Stimulated activated CD8-positive, alpha-beta memory T cell treated with anti-CD3 and anti-CD28 coated beads, Interleukin-7, amount 100 ng/mL, for 24 hours (primary cell): ENCODE measurements around the gene PCCA.
"Not testable (repeated sequence)": the region's sequence is repeated elsewhere in the genome, so short reads cannot be mapped to it uniquely, and the experiment has no call there.

Source experiments
- DNase-seq: peaks from one replicate; pipeline ENCODE4 v3.0.0-alpha.2; 2020; ENCODE audit warnings: low read depth

PCCA gene

DNA sequence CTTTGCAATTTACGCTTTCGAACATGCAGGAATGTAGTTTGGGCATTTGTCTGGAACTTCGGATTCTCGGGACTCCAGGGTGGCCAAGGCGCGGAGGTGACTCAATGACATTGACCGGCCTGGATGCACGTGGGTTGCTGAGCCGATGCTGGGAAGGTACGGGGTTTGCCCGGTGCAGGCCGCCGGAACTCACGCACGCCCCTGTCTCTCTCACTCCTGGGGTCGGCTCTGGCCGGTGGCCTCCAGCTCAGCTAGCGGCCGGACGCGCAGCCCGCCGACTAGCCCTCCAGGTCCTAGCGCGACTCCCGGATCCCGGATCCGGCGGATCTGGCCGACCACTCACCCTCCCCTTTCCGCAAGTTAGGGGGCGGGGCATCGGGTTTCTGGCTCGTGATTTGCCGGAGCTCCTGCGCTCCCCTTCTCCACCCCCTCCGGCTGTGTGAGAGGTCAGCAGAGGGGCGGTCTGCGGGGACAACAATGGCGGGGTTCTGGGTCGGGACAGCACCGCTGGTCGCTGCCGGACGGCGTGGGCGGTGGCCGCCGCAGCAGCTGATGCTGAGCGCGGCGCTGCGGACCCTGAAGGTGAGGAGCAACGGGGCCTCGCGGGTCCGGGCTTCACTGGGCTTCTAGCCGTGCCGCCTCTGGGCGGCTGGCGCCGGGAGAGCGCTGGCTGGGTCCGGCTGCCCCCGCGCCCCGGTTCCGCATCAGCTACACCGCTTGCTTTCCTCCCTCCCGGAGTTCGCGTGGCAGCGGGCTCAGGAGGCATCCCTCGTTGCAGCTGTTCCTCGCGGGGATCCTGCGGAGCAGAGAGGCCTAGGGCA is at the start of gene PCCA:
PCCA (plus strand) TSS at position 450 of the 821 bp plus-strand sequence; CDS start at position 478, 28 bp downstream.
- DNase-seq, result peak; percentile 72

GRCh38 chr13:100039740-100040139 is 49.2 kb upstream of the PCCA start:
- no peak for DNase-seq

- DNase-seq, result no peak
These were observed 48.7 kb upstream of the PCCA start for GRCh38 chr13:100040196-100040595.

DNA sequence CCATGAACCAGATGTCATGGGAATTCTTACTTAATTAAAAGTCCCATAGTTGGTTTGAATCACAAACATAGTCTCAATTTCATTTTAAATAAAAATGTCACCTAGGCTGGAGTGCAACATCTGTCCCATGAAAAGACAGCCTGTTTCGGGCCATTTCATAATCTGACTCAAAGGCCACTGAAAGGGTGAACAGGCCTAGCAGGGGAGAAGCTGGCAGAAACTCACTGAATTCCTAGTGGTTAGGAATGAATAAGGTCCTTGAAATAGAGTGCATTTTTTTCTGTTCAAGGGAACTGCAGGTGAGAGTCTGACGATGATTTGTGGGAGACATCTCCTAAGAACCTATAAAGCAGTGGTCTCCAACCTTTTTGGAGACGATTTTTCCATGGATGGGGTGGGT is 44.0 kb upstream of the PCCA start:
- DNase-seq, result no peak

DNA sequence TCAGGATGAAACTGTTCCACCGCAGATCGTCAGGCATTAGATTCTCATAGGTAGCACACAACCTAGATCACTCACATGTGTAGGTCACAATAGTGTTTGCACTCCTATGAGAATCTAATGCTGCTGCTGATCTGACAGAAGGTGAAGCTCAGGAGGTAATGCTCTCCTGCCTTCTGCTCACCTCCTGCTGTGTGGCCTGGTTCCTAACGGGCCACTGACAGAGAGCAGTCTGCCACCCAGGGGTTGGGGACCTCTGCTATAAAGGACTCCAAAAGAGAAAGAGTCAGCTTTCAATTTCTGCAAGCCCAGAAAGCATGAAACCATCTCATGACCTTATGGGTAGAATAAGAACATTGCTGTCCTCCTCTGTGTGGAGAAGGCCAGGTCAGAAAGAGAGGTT is 43.5 kb upstream of the PCCA start:
- no peak for DNase-seq

DNA sequence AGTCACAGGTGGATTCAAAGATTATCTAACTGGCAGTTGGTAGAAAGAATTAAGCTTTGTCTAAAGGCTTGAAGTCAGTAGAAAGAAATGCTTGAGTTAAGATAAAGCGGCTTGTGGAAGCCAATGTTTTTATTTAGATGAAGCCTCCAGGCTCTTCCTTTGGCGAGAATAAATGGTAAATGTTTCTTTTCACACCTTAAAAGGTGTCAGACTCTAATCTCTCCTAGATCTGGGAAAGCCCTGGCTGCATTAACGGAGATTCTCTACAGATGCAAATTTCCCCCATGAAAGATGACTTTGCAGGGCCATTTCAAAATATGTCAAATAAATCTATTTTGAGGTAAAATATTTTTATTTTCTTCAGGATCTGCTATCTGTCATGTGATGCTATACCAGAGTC is 37.8 kb upstream of the PCCA start:
- DNase-seq, result no peak

GRCh38 chr13:100059827-100060226 is 29.1 kb upstream of the PCCA start:
- no peak for DNase-seq

DNA sequence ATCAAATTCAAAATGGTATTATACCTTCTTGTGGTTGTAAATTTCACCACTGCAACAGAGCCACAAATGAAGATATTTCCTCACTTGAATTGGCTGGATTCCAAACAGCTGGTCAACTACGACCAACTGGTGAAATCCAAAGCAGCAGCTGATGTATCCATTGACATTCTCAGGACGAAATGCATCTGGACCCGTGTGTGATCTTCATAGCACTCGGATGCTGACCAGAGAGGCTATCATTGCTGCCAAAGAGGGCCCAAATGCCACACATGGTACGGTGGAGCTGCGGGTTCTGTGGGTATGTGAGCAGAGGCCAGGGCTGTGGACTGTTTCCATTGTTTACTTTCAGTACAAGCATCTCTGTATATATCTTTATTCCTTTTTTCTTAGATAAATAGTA is 25.6 kb upstream of the PCCA start:
- no peak for DNase-seq

DNA sequence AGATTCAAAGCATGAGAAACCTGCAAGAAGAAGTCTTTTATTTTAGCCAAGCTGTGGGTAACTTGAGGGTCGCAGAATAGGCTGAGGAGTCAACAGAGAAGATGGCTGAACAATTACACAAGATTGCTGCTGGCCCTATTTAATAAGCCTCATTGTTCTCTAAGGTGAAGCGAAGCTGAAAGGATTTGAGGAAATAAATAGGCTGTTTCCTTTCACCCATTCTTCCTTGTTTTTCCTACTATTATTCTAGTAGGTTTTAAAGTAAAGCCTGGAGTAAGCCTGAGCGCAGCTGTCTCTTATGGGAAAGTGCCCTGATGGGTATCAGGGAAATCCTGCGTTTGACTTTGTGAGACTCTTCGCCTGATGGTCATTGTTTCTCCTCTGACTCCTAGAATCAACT is 25.0 kb upstream of the PCCA start:
- DNase-seq, result no peak

- DNase-seq, result no peak
These were observed 20.6 kb upstream of the PCCA start for GRCh38 chr13:100068133-100068931.

- DNase-seq, result no peak
These were observed 19.6 kb upstream of the PCCA start for GRCh38 chr13:100069278-100069677.

DNA sequence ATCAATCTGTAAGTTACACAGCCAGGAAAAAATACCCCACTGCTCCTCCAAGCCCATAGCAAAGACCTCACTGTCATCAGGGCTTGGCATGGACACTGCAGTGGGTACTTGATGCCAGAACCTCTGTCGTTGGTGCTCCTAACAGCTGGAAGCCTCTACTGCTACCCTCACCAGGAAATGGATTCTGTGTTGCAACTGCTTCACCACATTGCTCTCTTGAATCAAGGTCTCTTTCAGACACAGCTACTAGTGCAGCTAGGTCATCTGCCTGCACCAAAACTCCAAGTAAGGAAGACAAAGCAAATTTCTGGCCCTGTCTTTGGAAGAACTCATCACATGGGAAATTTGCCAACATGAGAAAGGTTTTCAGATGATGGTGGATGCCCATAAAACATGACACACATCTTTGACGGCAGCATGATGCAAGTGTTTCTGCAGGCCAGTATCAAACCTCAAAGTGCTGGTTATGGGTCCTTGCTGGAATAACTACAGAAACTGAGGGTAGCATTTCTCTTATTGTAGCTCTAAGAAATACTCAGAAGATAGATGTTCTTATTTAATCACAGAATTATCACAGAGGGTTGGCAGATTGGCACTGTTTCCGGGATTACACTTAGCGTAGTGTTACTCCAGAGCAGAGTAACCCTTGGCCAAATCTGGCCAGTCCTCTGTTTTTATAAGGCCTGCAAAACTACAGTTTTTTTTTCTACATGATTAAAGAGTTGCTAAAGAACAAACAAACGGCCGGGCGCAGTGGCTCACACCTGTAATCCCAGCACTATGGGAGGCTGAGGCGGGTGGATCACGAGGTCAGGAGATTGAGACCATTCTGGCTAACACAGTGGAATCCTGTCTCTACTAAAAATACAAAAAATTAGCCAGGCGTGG is 12.9 kb upstream of the PCCA start:
- no peak for DNase-seq

GRCh38 chr13:100079003-100079402 is 9.9 kb upstream of the PCCA start:
- not testable (repeated sequence) for DNase-seq

GRCh38 chr13:100083401-100083800 is 5.5 kb upstream of the PCCA start:
- not testable (repeated sequence) for DNase-seq

DNA sequence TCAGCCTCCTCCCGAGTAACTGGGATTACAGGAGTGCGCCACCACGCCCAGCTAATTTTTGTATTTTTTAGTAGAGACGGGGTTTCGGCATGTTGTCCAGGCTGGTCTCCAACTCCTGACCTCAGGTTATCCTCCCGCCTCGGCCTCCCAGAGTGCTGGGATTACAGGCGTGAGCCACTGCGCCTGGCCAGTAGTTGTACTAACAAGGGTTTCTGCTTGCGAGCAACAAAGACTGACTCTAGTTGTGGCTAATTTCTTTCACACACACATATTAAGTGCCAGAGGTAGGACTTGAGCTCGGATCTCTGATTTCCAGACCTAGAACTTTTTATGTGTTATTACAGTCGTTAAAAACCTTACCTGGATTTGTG is 635 bp upstream of the PCCA start:
- DNase-seq, result no peak

GRCh38 chr13:100089465-100090032 is 656 bp downstream of the PCCA start:
- no peak for DNase-seq

DNA sequence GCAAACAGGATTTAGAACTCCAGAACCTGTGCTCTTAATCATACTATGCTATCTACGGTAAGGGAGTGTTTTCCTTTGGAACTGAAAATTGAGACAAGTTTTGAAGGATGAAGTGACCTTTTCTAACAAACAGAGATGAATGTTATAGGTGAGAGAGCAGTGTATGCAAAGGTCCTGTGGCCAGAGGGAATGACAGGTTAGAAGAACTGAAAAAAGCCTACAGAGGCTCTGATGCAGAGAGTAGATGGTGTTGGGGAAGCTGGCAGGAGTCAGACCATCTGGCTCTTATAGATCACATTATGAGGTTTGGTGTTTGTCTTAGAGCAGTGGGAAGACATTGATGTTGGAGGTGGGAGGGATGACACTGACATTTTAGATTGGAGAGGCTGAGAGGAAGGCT is 2.0 kb downstream of the PCCA start:
- DNase-seq, result no peak

DNA sequence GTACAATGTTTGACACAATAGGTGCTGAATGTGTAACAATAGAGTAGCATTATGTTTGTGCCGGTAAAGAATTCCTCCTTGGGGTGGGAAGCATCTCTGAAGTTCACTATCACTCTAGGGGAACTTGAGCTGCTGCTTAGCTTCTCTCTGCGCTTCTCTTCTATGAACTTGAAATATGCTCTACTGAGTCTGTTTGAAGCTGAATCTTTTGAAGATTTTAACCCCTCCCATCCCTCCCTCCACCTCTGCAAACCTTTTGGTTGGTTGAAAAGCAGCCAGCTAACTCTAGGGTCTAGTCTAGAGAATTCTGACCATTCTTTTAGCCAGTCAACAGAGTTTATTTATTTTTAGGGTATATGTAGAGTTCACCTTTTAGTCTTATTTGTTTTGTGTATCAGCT is 2.5 kb downstream of the PCCA start:
- no peak for DNase-seq

DNA sequence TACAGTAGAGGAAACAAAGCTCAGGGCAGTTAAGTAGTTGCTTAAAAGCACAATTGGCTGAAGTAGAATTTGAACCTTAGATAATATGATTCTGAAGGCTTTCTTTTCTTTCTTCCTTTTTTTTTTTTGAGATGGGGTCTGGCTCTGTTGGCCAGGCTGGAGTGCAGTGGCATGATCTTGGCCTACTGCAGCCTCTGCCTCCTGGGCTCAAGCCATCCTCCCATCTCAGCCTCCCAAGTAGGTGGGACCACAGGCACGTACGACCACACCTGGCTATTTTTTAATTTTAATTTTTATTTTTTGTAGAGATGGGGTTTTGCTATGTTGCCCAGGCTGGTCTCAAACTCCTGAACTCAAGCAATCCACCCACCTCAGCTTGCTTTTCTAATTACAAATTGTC is 3.4 kb downstream of the PCCA start:
- DNase-seq, result not testable (repeated sequence)

DNA sequence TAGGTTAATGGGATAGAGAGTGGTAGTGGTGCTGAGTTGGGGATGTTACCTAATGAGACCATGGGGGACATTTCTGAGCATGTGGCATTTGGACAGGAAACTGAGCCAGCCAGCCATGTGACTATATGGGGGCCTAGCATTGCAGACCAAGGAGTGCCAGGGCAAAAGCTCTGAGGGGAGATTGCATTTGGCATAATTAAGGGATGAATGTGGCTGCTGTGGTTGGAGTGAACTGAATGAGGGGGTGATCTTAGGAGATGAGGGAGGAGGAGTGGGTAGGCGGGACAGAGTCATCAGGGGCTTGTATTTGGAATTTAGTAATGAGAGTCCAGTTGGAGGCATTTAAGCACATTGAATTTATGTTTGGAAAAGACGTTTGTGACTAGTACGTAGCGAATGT is 6.6 kb downstream of the PCCA start:
- no peak for DNase-seq

- no peak for DNase-seq
These were observed 7.6 kb downstream of the PCCA start for GRCh38 chr13:100096526-100096925.

GRCh38 chr13:100097821-100098220 is 8.9 kb downstream of the PCCA start:
- no peak for DNase-seq
